SKM-1 (cell line): ENCODE data around the gene ALKBH6.
A peak's percentile ranks its signal among the peaks of the same experiment; 100 is the strongest.
"Not testable (repeated sequence)": the region's sequence is repeated elsewhere in the genome, so short reads cannot be mapped to it uniquely, and the experiment has no call there.

Experiments used
- DNase-seq: peaks from one replicate; lab custom pipeline; 2025; ENCODE audit not compliant: unreplicated experiment; lab: John Stamatoyannopoulos, UW

Gene ALKBH6

GRCh38 chr19:36014012-36014924 is at the start of gene ALKBH6:
Gene ALKBH6, minus strand, starts transcription at chr19:36014213. Its CDS starts 816 bp downstream, at chr19:36013397.
- DNase-seq = peak; percentile 97

- no peak for DNase-seq
Observed at GRCh38 chr19:36061367-36061766, 47.4 kb upstream of the ALKBH6 start.

GRCh38 chr19:36060430-36060829 is 46.4 kb upstream of the ALKBH6 start:
- no peak for DNase-seq

GRCh38 chr19:36059180-36059910 is 45.3 kb upstream of the ALKBH6 start:
- no peak for DNase-seq

- DNase-seq = no peak
Observed at GRCh38 chr19:36058481-36059179, 44.6 kb upstream of the ALKBH6 start.

GRCh38 chr19:36054733-36055686 is 41.0 kb upstream of the ALKBH6 start, which contains the start of gene WDR62:
Gene WDR62, plus strand, starts transcription at chr19:36054897. Its CDS starts 75 bp downstream, at chr19:36054972.
- DNase-seq = peak; percentile 86

GRCh38 chr19:36054119-36054732 is 40.2 kb upstream of the ALKBH6 start, which contains the start of gene THAP8:
Gene THAP8, minus strand, starts transcription at chr19:36054285. Its CDS starts 68 bp downstream, at chr19:36054217.
- peak; percentile 96 for DNase-seq

- no peak for DNase-seq
Observed at GRCh38 chr19:36051637-36052036, 37.6 kb upstream of the ALKBH6 start.

GRCh38 chr19:36051236-36051635 is 37.2 kb upstream of the ALKBH6 start:
- no peak for DNase-seq

- DNase-seq = no peak
Observed at GRCh38 chr19:36049080-36049698, 35.2 kb upstream of the ALKBH6 start.

- DNase-seq = no peak
Observed at GRCh38 chr19:36047835-36048234, 33.8 kb upstream of the ALKBH6 start.

GRCh38 chr19:36046443-36047050 is 32.5 kb upstream of the ALKBH6 start:
- no peak for DNase-seq

- no peak for DNase-seq
Observed at GRCh38 chr19:36043952-36044351, 29.9 kb upstream of the ALKBH6 start.

- DNase-seq = no peak
Observed at GRCh38 chr19:36041831-36042230, 27.8 kb upstream of the ALKBH6 start.

GRCh38 chr19:36041092-36041491 is 27.1 kb upstream of the ALKBH6 start:
- DNase-seq = not testable (repeated sequence)

- DNase-seq = no peak
Observed at GRCh38 chr19:36040495-36040894, 26.5 kb upstream of the ALKBH6 start.

GRCh38 chr19:36032251-36033104 is 18.5 kb upstream of the ALKBH6 start, which contains the start of gene CLIP3:
Gene CLIP3, minus strand, starts transcription at chr19:36032873. Its CDS starts 516 bp downstream, at chr19:36032357.
- DNase-seq = no peak

GRCh38 chr19:36031308-36031707 is 17.3 kb upstream of the ALKBH6 start:
- no peak for DNase-seq
